HG02943 (cell line): ENCODE measurements around the gene GPR137.

Source experiments
- ATAC-seq: cut with Tn5 transposase; IDR thresholded peaks from one replicate; pipeline ENCODE4 v1.9.1; 2021; ENCODE audit warnings: mild to moderate bottlenecking, low read depth, moderate library complexity; ENCODE audit not compliant: unreplicated experiment

The GPR137 gene

DNA sequence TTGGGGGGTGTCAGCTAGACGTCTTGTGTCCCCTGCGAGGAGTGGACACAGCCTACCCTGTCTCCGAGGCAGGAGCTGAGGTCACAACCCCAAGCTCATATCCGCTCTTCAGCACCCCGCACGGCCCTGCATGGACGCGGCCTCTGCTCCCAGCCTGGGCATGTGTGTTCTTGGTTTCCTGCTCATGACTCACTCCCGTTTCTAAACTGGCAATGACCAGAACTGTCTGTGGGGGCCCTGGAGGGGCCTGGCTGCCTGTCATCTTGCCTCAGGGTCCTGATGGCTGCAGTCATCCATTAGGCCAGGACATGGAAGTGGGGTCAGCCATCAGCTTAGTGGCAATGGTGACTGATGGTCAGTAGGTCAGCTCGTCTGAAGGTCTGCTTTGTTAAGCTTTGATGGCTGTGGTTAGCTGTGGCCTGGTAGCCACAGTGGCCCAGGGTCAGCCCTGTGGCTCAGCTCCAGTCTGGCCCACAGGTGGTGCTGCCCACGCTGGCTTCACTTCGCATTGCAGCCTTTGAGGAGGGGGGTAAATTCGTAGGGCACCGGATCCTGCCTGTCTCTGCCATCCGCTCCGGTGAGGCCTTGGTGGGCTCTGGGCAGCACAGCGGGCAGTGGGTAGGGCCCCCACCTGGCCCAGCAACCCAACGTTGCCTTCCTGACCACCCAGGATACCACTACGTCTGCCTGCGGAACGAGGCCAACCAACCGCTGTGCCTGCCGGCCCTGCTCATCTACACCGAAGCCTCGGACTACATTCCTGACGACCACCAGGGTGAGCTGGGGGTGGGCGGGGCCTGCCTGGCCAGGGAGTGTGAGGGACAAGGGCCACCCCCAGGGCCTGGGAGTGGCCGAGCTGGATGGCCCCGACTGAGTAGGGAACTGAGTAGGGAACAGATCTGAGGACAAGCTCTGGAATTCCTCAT lies 22.4 kb upstream of the GPR137 start:
- ATAC-seq = no peak

- no peak for ATAC-seq
These were observed 21.7 kb upstream of the GPR137 start for GRCh38 chr11:64263947-64264317.

DNA sequence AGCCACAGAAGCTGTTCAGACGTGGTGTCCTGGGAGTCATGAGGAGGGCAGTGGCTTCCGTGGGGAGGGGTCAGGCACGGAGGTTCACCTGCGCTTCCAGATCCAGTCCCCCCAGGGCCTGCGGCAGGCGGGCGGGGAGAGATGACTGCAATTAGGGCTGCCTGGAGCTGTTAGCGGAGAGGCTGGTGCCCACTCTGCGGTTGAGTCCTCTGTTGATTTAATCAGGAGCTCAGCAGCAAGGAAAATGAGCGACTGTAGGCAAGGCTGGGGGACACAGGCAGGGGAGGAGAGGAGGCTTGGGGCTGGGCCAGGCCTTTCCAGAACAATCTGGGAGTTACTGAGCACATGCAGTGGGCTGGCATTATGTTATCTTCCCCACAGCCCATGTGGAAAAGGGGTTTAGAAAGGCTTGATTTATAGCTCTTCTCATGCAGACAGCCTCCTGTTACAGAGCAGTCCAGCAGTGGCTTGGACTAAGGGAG lies 21.2 kb upstream of the GPR137 start:
- no peak for ATAC-seq

DNA sequence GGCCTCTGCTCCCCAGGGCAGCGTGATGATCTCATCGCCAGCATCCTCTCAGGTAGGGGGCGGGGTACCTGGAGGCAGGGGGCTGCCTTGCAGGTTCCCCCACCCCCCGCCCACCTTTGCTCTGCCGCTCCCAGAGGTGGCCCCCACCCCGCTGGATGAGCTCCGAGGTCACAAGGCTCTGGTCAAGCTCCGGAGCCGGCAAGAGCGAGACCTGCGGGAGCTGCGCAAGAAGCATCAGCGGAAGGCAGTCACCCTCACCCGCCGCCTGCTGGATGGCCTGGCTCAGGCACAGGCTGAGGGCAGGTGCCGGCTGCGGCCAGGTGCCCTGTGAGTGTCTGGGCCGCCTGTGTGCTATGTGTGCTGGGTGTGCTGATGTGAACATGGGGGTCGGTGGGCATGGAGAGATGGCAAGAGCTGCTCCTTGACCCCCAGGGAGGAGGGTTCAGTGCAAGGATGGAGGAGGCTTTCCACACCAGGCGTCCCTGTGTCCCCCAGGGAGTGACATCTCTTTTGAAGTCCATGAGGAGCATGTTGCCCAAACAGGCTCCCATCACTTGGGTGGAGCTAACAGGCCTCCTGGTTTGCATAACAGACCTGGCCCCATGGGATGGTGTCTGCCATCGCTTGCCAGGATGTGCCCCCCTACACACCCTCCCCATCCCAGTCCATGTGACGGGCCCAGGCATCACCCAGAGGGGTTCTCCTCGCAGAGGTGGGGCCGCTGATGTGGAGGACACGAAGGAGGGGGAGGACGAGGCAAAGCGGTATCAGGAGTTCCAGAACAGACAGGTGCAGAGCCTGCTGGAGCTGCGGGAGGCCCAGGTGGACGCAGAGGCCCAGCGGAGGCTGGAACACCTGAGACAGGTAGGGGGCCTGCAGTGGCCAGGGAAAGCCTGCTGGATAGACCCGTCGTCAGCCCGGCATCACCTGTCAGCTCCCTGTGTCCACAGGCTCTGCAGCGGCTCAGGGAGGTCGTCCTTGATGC lies 20.2 kb upstream of the GPR137 start:
- ATAC-seq = no peak

GRCh38 chr11:64266339-64266738 lies 19.3 kb upstream of the GPR137 start:
- no peak for ATAC-seq

- no peak for ATAC-seq
These were observed 18.3 kb upstream of the GPR137 start for GRCh38 chr11:64267207-64267945.

GRCh38 chr11:64268025-64268892 lies 17.4 kb upstream of the GPR137 start:
- ATAC-seq = no peak

DNA sequence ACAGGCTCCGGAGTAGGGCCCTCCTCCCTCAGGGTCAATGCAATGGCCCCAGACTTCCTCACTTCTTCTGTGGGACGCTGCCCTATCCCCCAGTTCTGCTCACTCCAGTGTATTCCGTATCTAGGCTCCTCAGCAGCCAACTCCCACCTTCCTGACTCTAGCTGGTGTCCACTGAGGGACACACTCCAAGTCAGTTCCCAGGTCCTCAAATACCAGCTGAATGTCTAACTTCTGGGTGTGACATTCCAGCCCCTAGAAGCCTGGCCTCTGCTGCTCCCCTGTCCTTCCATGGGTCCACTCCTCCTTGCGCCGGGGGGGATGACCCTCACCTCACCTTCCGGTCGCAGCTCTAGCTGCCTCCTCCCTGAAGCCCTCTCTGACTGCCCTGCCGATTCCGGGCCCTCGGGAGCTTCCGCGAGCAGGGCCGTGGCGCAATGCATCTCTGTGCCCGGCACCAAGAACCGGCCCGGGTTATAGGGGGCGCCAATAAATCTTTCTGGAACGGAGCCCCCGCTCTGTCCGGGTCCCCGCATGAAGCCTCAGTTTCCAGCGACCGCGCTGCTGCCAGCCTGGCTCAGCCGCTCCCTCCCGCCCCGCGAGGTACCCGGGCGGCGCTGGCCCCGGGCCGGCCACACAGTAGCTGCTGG lies 16.6 kb upstream of the GPR137 start:
- peak; percentile 5 for ATAC-seq

GRCh38 chr11:64269540-64270220 lies 16.0 kb upstream of the GPR137 start:
- peak; percentile 62 for ATAC-seq

GRCh38 chr11:64275031-64275800 lies 10.4 kb upstream of the GPR137 start:
- no peak for ATAC-seq

DNA sequence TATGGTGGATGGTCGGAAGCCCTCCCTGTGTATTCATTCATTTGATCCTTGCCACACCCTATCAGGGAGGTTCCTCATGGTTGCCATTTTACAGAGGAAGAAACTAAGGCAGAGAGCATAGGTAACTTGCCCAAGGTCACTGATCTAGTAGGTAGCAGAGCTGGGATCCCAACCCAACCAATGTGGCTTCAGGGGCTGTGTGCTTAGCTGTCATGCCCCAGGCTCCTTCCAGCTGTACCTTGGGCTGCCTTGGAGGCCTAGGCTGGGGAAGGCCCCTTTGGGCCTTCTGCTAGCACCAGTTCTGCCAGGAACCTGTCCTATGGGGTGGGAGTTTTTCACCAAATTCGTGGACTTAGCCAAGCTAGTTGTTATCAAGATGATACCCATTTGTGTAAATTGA lies 9.8 kb upstream of the GPR137 start:
- no peak for ATAC-seq

GRCh38 chr11:64276653-64277431 lies 8.8 kb upstream of the GPR137 start:
- ATAC-seq = no peak

DNA sequence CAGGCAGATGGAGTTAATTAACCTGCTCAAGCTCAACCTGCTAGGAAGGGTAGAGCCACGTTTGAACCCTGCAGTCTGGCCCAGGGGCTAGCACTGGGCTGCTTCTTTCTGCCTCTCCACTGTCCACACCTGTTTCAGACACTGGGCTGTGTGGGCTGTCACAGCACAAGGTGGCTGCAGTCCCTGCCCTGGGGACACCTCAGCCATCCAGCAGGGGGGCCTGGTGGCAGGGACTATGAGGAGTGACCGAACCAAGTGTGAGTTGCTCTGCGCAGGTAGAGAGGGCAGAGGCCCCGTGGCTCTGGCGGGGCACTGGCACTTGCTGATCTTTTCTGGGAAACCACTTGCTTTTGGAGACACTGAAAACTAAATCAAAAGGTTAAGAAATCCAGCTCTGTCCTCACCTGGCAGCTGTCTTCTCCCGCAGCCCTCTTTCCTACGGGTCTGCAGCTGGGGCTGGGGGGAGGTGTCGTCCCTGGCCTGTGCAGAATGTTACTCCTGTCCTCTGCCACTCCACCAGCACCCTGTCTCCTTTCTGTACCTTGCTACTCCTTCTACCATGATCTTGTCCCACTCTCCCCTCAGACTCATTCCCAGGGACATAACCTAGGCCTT lies 7.0 kb upstream of the GPR137 start:
- ATAC-seq = no peak

- ATAC-seq = no peak
These were observed 3.5 kb upstream of the GPR137 start for GRCh38 chr11:64281957-64282770.

DNA sequence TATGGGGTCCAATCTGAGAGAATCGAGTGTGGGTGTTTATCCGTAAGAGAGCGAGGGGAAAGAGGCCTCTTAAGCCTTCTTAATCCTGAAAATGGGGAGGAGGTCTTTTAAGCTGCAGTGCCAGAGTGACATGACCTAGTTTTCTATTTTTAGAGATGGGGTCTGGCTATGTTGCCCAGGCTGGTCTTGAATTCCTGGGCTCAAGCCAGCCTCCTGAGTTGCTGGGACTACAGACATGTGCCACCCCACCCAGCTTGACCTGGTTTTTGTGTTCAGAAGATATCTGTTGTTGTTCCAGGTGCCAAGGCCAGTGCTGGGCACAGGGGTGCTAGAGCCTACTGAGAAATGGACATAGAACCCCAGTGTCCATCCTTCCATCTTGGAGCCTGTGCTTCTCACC lies 2.6 kb upstream of the GPR137 start:
- ATAC-seq = no peak
